ENCODE data around the gene DIP2C. TPM values are rescaled to one million over a fixed set of nuclear protein-coding genes. Genes with fewer than 3 reads are reported as not detected.

DIP2C gene
- total RNA-seq, 1 experiment from 2014 or later: 11.0 TPM

DNA sequence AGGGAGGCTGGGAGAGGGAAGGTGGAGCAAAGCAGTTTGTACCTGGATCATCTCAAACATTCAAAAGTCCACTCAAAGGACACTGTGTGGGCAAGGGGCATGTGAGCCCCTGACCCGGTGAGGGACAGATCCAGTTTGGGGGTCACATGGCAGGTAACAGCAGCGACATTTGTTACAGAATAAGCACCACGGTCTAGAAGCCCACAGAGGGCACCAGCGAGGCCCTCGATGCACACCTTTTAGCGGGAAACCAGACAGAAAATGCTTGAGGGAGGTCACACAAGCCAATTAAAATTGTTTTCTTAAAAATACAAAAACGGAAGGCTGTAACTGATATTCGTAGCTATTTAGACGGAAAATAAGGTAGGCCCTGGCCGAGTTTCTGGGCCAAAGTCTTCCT is 409.8 kb downstream of the DIP2C start (continued):
- no peak for TF ChIP-seq ZNF219 (CRISPR knock-in tag; IDR thresholded peaks at IDR 0.05; ENCODE audit: borderline replicate concordance)
- TF ChIP-seq, protein P1, sequence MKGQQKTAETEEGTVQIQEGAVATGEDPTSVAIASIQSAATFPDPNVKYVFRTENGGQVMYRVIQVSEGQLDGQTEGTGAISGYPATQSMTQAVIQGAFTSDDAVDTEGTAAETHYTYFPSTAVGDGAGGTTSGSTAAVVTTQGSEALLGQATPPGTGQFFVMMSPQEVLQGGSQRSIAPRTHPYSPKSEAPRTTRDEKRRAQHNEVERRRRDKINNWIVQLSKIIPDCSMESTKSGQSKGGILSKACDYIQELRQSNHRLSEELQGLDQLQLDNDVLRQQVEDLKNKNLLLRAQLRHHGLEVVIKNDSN (CRISPR knock-in tag; IDR thresholded peaks at IDR 0.05): peak; percentile 48; the same call in 1 of the 2 replicates

DNA sequence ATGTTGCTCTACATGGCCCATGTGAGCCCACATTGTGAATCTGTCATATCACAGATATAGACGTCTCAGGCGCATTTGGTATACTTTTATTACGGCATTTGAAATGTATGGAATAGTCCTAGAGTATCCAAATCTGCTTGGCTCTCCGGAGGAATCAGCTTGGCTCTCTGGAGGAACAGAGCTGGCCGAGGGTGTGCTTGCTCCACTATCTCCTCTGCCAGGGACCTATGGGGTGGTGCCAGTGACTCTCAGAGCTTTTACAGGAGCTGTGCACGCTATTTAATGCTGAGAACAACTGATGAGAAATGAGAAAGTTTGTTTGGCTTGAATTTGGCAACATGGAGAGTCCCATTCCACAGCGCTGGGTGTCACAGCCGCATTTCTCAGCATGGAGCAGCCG is 410.2 kb downstream of the DIP2C start:
- DNase-seq (ENCODE audit: low spot score): no peak
- H3K9me3 Mint-ChIP-seq: no peaks in the 10 kb centered on the region
- TF ChIP-seq ELF4 (CRISPR knock-in tag; IDR thresholded peaks at IDR 0.05; ENCODE audit: low read depth): no peak
- ChIA-PET POLR2A (no interaction called here), CTCF (interaction anchor here (1.7 kb wide), 1 partner anchor 27 kb away, joined by 5 read pairs; no protein-coding TSS in a partner anchor)
- no peak for ATAC-seq
- H3K4me3 Mint-ChIP-seq: no peak overlapping the region
- H3K27me3 Mint-ChIP-seq (ENCODE audit: low read depth): no peaks in the 10 kb centered on the region; the same call in 1 of the 2 replicates
- no peak overlapping the region for H3K27ac Mint-ChIP-seq
- peaks cover 7% of the 10 kb centered on the region for H3K4me1 Mint-ChIP-seq
- H3K36me3 Mint-ChIP-seq: no peaks in the 10 kb centered on the region

DNA sequence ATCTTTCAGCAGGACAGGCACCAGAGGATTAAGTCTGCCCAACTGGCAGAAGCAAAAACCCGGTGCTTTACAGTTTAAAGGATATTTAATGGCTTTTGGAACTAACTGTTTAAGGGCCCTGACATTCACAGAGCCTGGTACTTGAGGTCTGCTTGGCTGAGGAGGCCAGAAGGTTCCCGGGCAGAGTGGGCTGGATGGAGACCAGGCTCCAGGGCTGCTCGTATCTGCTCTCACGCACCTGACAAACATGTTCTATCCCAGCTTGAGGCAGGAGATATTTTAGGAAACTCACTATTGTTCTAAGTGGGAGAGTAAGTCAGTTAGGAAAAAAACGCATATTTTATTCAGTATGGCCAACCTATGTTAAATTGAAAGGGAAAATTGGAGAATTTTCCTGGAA is 410.8 kb downstream of the DIP2C start:
- H3K27me3 Mint-ChIP-seq (ENCODE audit: low read depth): no peaks in the 10 kb centered on the region; the same call in 1 of the 2 replicates
- no peaks in the 10 kb centered on the region for H3K36me3 Mint-ChIP-seq
- ATAC-seq (no peak), DNase-seq (ENCODE audit: low spot score) (no peak)
- ChIA-PET POLR2A (no interaction called here), CTCF (interaction anchor here (1.7 kb wide), 1 partner anchor 28 kb away, joined by 5 read pairs; no protein-coding TSS in a partner anchor)
- TF ChIP-seq SOX15 (CRISPR knock-in tag; IDR thresholded peaks at IDR 0.05) (no peak), ZNF396 (CRISPR knock-in tag; IDR thresholded peaks at IDR 0.05; ENCODE audit: borderline replicate concordance) (no peak), OVOL2 (CRISPR knock-in tag; IDR thresholded peaks at IDR 0.05; ENCODE audit: borderline replicate concordance) (no peak), ZNF232 (CRISPR knock-in tag; IDR thresholded peaks at IDR 0.05) (no peak)
- TF ChIP-seq, protein P1 (CRISPR knock-in tag; IDR thresholded peaks at IDR 0.05): no peak
- TF ChIP-seq, protein P2, sequence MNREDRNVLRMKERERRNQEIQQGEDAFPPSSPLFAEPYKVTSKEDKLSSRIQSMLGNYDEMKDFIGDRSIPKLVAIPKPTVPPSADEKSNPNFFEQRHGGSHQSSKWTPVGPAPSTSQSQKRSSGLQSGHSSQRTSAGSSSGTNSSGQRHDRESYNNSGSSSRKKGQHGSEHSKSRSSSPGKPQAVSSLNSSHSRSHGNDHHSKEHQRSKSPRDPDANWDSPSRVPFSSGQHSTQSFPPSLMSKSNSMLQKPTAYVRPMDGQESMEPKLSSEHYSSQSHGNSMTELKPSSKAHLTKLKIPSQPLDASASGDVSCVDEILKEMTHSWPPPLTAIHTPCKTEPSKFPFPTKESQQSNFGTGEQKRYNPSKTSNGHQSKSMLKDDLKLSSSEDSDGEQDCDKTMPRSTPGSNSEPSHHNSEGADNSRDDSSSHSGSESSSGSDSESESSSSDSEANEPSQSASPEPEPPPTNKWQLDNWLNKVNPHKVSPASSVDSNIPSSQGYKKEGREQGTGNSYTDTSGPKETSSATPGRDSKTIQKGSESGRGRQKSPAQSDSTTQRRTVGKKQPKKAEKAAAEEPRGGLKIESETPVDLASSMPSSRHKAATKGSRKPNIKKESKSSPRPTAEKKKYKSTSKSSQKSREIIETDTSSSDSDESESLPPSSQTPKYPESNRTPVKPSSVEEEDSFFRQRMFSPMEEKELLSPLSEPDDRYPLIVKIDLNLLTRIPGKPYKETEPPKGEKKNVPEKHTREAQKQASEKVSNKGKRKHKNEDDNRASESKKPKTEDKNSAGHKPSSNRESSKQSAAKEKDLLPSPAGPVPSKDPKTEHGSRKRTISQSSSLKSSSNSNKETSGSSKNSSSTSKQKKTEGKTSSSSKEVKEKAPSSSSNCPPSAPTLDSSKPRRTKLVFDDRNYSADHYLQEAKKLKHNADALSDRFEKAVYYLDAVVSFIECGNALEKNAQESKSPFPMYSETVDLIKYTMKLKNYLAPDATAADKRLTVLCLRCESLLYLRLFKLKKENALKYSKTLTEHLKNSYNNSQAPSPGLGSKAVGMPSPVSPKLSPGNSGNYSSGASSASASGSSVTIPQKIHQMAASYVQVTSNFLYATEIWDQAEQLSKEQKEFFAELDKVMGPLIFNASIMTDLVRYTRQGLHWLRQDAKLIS (CRISPR knock-in tag; IDR thresholded peaks at IDR 0.05; ENCODE audit: borderline replicate concordance): no peak
- peaks cover 7% of the 10 kb centered on the region for H3K4me1 Mint-ChIP-seq
- H3K4me3 Mint-ChIP-seq: no peak overlapping the region
- no peaks in the 10 kb centered on the region for H3K9me3 Mint-ChIP-seq
- H3K27ac Mint-ChIP-seq: no peak overlapping the region

DNA sequence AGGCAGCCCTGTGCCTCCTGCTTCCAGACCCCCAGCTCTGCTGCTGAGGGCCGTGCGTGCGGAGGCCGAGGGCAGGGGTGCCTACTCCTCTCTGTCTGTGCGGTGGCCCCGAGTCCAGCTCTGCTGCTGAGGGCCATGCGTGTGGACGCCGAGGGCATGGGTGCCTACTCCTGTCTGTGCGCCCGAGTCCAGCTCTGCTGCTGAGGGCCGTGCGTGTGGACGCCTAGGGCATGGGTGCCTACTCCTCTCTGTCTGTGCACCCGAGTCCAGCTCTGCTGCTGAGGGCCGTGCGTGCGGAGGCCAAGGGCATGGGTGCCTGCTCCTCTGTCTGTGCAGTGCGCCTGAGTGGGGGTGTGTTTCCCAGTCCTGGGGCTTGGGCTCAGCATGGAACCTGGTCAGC is 411.5 kb downstream of the DIP2C start:
- H3K4me1 Mint-ChIP-seq: peaks cover 2% of the 10 kb centered on the region
- DNase-seq (ENCODE audit: low spot score) (no peak), ATAC-seq (no peak)
- POLR2A ChIA-PET: interaction anchor here (0.7 kb wide), 1 partner anchor 135 kb away, joined by 3 read pairs; no protein-coding TSS in a partner anchor
- H3K4me3 Mint-ChIP-seq: no peak overlapping the region
- no peaks in the 10 kb centered on the region for H3K36me3 Mint-ChIP-seq
- H3K27me3 Mint-ChIP-seq (ENCODE audit: low read depth): no peaks in the 10 kb centered on the region; the same call in 1 of the 2 replicates
- CTCF ChIA-PET: no interaction called here
- H3K9me3 Mint-ChIP-seq: no peaks in the 10 kb centered on the region
- peak overlapping the region; percentile 27; the same call in 1 of the 2 replicates for H3K27ac Mint-ChIP-seq
- TF ChIP-seq, protein P3, sequence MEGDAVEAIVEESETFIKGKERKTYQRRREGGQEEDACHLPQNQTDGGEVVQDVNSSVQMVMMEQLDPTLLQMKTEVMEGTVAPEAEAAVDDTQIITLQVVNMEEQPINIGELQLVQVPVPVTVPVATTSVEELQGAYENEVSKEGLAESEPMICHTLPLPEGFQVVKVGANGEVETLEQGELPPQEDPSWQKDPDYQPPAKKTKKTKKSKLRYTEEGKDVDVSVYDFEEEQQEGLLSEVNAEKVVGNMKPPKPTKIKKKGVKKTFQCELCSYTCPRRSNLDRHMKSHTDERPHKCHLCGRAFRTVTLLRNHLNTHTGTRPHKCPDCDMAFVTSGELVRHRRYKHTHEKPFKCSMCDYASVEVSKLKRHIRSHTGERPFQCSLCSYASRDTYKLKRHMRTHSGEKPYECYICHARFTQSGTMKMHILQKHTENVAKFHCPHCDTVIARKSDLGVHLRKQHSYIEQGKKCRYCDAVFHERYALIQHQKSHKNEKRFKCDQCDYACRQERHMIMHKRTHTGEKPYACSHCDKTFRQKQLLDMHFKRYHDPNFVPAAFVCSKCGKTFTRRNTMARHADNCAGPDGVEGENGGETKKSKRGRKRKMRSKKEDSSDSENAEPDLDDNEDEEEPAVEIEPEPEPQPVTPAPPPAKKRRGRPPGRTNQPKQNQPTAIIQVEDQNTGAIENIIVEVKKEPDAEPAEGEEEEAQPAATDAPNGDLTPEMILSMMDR (IDR thresholded peaks at IDR 0.05): no peak
- TF ChIP-seq, protein P4, sequence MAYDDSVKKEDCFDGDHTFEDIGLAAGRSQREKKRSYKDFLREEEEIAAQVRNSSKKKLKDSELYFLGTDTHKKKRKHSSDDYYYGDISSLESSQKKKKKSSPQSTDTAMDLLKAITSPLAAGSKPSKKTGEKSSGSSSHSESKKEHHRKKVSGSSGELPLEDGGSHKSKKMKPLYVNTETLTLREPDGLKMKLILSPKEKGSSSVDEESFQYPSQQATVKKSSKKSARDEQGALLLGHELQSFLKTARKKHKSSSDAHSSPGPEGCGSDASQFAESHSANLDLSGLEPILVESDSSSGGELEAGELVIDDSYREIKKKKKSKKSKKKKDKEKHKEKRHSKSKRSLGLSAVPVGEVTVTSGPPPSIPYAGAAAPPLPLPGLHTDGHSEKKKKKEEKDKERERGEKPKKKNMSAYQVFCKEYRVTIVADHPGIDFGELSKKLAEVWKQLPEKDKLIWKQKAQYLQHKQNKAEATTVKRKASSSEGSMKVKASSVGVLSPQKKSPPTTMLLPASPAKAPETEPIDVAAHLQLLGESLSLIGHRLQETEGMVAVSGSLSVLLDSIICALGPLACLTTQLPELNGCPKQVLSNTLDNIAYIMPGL (CRISPR knock-in tag; IDR thresholded peaks at IDR 0.05): no peak

All from WTC11 (cell line).